Ovary (tissue), 3 donors: Measurements from ENCODE around the gene PGPEP1.

Source experiments
- POLR2A ChIP-seq: fragments of 450-650 bp; IDR thresholded peaks from one replicate; pipeline ENCODE4 v1.6.1; 2017; ENCODE audit warnings: antibody characterized with exemption, mild to moderate bottlenecking, moderate library complexity
- TF ChIP-seq, protein P1 (sequence below), 3 donors: fragments of 450-650 bp in 2 of 3; fragments of 200-600 bp in 1 of 3; IDR thresholded peaks; one replicate each; pipeline versions ENCODE4 v1.5.1 to v1.8.0; 2016 to 2022; ENCODE audit warnings: antibody characterized with exemption in 3 of 3, mild to moderate bottlenecking in 1 of 3
- donor health status: DM: no; HTN: no; CAD: no.

DNA sequence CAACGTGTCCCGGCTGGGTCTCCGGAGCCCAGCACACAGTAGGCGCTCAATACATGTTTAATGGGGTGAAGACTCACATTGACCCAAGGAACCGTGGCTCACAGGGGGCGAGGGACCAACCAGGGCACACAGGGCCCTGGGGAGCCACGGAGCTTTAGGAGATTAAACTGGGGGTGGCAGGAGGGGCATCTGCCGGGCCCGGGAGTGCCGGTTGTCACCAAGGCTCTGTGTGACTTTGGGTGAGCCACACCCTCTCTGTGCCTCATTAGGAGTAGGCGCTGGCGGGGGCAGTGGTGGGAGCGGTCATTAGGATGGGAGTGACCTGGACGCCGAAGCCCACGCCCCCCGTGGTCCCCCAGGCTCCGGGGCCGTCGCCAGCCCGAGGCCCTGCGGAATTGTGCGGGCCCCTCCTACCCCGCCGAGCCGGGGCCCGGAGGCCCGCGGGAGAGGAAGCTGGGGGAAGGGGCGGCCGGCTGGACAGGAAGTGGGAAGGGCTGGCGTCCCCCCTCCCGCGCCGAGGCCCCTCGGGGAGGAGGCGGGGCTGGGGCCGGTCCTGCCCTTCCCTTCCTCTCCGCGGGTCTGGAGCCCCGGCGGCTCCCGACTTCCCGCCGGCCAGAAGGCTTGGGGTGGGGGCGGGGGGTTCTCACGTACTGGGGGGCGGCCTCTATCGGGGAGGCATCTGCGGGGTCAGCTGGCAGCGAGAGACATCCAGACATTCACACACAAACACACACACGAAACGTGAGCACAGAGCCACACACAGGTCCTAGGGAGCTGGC, 77.0 kb downstream of the PGPEP1 start:
- TF ChIP-seq, protein P1, sequence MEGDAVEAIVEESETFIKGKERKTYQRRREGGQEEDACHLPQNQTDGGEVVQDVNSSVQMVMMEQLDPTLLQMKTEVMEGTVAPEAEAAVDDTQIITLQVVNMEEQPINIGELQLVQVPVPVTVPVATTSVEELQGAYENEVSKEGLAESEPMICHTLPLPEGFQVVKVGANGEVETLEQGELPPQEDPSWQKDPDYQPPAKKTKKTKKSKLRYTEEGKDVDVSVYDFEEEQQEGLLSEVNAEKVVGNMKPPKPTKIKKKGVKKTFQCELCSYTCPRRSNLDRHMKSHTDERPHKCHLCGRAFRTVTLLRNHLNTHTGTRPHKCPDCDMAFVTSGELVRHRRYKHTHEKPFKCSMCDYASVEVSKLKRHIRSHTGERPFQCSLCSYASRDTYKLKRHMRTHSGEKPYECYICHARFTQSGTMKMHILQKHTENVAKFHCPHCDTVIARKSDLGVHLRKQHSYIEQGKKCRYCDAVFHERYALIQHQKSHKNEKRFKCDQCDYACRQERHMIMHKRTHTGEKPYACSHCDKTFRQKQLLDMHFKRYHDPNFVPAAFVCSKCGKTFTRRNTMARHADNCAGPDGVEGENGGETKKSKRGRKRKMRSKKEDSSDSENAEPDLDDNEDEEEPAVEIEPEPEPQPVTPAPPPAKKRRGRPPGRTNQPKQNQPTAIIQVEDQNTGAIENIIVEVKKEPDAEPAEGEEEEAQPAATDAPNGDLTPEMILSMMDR (IDR thresholded peaks at IDR 0.05), result no peak
- peak; percentile 58 for TF ChIP-seq POLR2A
